Common myeloid progenitor, CD34-positive (primary cell): ENCODE measurements around the gene ABCC12.

Experiments
- CTCF ChIA-PET: fragments of 350-600 bp; sonication (Branson Sonifier 250); formaldehyde crosslinking; loops from one replicate; lab custom pipeline; 2021; ENCODE audit warnings: antibody characterized with exemption; lab: Charles Lee
- POLR2A ChIA-PET: fragments of 350-600 bp; sonication (Branson Sonifier 250); formaldehyde crosslinking; loops from one replicate; lab custom pipeline; 2021; ENCODE audit warnings: antibody characterized with exemption; lab: Charles Lee
- DNase-seq, 3 donors: peaks; one replicate each; pipeline versions ENCODE4 v3.0.0 to v3.0.0-alpha.2; 2013
- H3K27ac ChIP-seq, 2 experiments: 1 replicate in 1 of 2; 2 replicates in 1 of 2; pipeline ENCODE4 v1.7.0; 2013; ENCODE audit warnings: inconsistent platforms in 2 of 2, low read length in 2 of 2, mild to moderate bottlenecking in 2 of 2, low read depth in 1 of 2, moderate library complexity in 1 of 2; ENCODE audit not compliant: severe bottlenecking in 2 of 2, insufficient read depth in 1 of 2, poor library complexity in 1 of 2
- H3K27me3 ChIP-seq, 5 experiments: replicated peaks in 2 of 5; 1 replicate in 3 of 5; 2 replicates in 2 of 5; pipeline versions ENCODE4 v1.6.1 to v1.7.0; 2013; ENCODE audit warnings: low read length in 4 of 5, mild to moderate bottlenecking in 2 of 5, moderate library complexity in 2 of 5, inconsistent platforms in 1 of 5; ENCODE audit not compliant: insufficient read depth in 5 of 5, control insufficient read depth in 4 of 5
- H3K36me3 ChIP-seq, 4 experiments: 1 replicate in 2 of 4; 2 replicates in 2 of 4; pipeline versions ENCODE4 v1.6.1 to v1.7.0; 2013; ENCODE audit warnings: low read length in 3 of 4, control low read depth in 1 of 4, mild to moderate bottlenecking in 1 of 4; ENCODE audit not compliant: control insufficient read depth in 4 of 4, insufficient read depth in 4 of 4
- H3K4me1 ChIP-seq, 4 experiments: 1 replicate in 3 of 4; 2 replicates in 1 of 4; pipeline versions ENCODE4 v1.6.1 to v1.7.1; 2013; ENCODE audit warnings: low read length in 3 of 4, mild to moderate bottlenecking in 3 of 4, control low read depth in 1 of 4, inconsistent platforms in 1 of 4, moderate library complexity in 1 of 4; ENCODE audit not compliant: control insufficient read depth in 4 of 4, insufficient read depth in 4 of 4; ENCODE audit errors: control extremely low read depth in 1 of 4
- H3K4me3 ChIP-seq, 7 experiments: 1 replicate in 4 of 7; 2 replicates in 3 of 7; pipeline versions ENCODE4 v1.5.1 to v1.7.0; 2013; ENCODE audit warnings: mild to moderate bottlenecking in 7 of 7, low read length in 6 of 7, moderate library complexity in 6 of 7, inconsistent platforms in 2 of 7, low read depth in 2 of 7, control low read depth in 1 of 7; ENCODE audit not compliant: insufficient read depth in 4 of 7, control insufficient read depth in 1 of 7; ENCODE audit errors: extremely low read depth in 1 of 7
- H3K9me3 ChIP-seq, 5 experiments: 1 replicate in 4 of 5; 2 replicates in 1 of 5; pipeline versions ENCODE4 v1.6.1 to v1.7.1; 2013; ENCODE audit warnings: low read length in 4 of 5, mild to moderate bottlenecking in 2 of 5, inconsistent platforms in 1 of 5, low read depth in 1 of 5, moderate library complexity in 1 of 5; ENCODE audit not compliant: control insufficient read depth in 4 of 5, insufficient read depth in 2 of 5; ENCODE audit errors: control extremely low read depth in 1 of 5
- WGBS: methylation state at CpG from one replicate; pipeline ENCODE4 v1.1.5; 2013; ENCODE audit not compliant: insufficient coverage; 5-methylcytosine and 5-hydroxymethylcytosine counted together

ABCC12 gene

GRCh38 chr16:48146131-48146530 is 9.7 kb downstream of the ABCC12 start:
- Histone ChIP-seq H3K4me3 (no peak overlapping the region), H3K4me1 (no peaks in the 10 kb centered on the region), H3K27ac (no peak overlapping the region), H3K27me3 (peaks cover 0 to 5% (median 3%) of the 10 kb centered on the region in 5 experiments), H3K9me3 (peaks cover 0 to 10% (median 0%) of the 10 kb centered on the region in 5 experiments), H3K36me3 (no peaks in the 10 kb centered on the region)
- no peak for DNase-seq
- ChIA-PET CTCF (interaction anchor here (1.3 kb wide), 1 partner anchor 10 kb away, joined by 4 read pairs; the partner anchor contains the start of gene ABCC12), POLR2A (no interaction called here)
- WGBS, result 96% methylated on average over 7 of the region's 7 CpGs

DNA sequence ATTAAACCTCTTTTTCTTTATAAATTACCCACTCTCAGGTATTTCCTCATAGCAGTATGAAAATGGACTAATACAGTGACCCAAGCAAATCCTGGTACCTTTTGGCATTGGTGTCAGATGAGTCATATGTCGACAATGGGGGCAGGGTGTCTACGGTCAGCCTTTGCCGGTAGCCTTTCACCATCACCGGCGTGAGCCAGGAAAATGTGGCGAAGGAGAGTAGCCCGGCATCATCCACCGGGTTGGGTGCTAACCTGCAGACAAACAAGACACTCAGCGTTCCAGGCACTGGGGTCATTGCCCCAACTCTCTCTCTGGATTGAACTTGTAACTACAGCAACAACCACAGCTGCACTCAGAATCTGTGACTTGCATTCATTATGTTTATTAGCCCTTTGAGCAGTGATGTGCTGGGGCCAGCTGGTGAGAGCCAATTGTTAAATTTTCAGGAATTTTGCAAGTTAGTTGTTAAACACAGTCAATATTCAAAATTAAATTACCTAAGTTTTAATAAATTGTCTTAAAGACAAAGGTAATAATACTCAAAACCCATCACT is 11.9 kb downstream of the ABCC12 start:
- Histone ChIP-seq H3K27me3 (peaks cover 0 to 10% (median 4%) of the 10 kb centered on the region in 5 experiments), H3K4me3 (no peak overlapping the region), H3K27ac (no peak overlapping the region), H3K4me1 (no peaks in the 10 kb centered on the region), H3K9me3 (peaks cover 0 to 4% (median 0%) of the 10 kb centered on the region in 5 experiments), H3K36me3 (no peaks in the 10 kb centered on the region)
- CTCF ChIA-PET, result no interaction called here
- POLR2A ChIA-PET, result no interaction called here
- DNase-seq, result no peak
- WGBS, result 97% methylated on average over 9 of the region's 9 CpGs

DNA sequence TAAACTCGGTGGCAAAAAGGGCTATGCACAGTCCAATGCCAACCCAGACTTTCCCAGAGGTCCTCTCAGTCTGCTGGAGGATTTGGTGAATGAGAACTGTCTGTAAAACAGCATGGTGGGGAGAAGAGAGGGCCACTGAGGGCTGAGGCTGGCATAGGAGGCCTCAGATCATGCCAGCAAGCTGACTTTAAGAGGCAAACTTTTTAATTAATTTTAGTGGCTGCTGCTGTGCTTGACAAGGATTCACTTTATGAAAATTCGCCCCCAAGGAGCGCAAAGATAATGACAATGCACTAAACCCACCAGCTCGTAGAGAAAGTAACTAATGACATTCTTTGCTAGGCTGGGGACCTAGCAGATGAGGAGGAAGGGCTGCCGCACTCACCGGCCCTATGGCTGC is 15.0 kb downstream of the ABCC12 start:
- H3K36me3 ChIP-seq, result no peaks in the 10 kb centered on the region
- WGBS, result 98% methylated on average over 6 of the region's 6 CpGs
- no peak overlapping the region for H3K27ac ChIP-seq
- no peak for DNase-seq
- H3K4me1 ChIP-seq, result no peaks in the 10 kb centered on the region
- no peak overlapping the region for H3K4me3 ChIP-seq
- ChIA-PET POLR2A (no interaction called here), CTCF (no interaction called here)
- peaks cover 0 to 16% (median 4%) of the 10 kb centered on the region in 5 experiments for H3K27me3 ChIP-seq
- no peaks in the 10 kb centered on the region for H3K9me3 ChIP-seq

DNA sequence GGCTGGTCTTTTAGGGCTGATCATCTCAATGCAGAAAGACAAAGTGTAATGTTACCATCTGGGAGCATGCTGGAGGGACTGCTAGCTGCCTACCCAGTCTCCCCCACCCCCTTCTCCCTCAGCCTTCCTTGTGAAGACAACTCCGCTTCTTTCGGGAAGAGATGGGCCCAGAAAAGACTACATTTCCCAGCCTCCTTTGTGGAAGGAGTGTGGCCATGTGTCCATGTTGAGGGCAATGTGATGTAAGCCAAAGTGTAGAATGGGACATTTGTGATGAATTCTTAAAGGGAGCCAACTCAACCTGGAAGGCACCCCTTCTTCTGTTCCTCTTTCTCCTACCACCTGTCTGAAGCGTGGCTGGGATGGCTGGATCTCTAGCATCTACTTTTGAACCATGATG is 16.3 kb downstream of the ABCC12 start:
- Histone ChIP-seq H3K36me3 (no peaks in the 10 kb centered on the region), H3K4me3 (no peak overlapping the region), H3K4me1 (no peaks in the 10 kb centered on the region), H3K9me3 (no peaks in the 10 kb centered on the region), H3K27ac (no peak overlapping the region), H3K27me3 (peaks cover 0 to 12% (median 4%) of the 10 kb centered on the region in 5 experiments)
- WGBS, result no CpG with 5 or more reads among the region's 3 CpGs
- CTCF ChIA-PET, result no interaction called here
- DNase-seq, result no peak
- POLR2A ChIA-PET, result no interaction called here

DNA sequence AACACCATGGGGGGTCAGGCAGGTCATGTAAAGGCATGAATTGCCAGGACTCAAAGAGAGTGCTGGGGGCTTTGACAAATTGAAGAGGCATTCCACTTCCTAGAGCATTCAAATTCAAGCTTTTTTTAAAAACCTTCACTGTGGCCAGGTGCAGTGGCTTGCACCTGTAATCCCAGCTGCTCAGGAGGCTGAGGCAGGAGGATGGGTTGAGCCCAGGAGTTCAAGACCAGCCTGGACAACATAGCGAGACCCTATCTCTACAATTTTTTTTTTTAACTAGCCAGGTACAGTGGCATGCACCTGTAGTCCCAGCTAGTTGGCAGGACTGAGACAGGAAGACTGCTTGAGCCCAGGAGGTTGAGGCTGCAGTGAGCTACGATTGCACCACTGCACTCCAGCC is 17.2 kb downstream of the ABCC12 start:
- H3K36me3 ChIP-seq, result no peaks in the 10 kb centered on the region

DNA sequence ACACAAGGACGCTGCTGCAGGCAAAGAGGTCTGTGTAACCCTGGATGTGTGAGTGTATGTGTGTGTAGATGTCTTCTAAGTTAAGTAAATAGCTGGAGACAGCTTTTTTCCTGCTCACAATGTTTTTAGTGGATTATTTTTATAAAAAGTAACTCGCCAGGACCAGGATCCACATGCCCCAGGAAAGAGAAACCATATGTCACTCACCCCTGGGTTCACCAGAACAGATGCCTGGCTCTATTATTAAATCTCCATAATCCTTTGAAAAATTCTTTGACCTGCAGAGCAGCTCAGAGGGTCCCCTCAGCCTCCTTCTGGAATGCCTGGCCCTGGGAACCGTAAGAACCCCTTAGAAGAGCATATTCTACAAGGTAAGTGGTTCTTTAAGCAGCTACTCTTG is 18.0 kb downstream of the ABCC12 start:
- H3K4me3 ChIP-seq, result no peak overlapping the region
- WGBS, result 100% methylated on average over 1 of the region's 3 CpGs
- no peaks in the 10 kb centered on the region for H3K9me3 ChIP-seq
- ChIA-PET CTCF (no interaction called here), POLR2A (no interaction called here)
- no peak overlapping the region for H3K27ac ChIP-seq
- no peak for DNase-seq
- no peaks in the 10 kb centered on the region for H3K4me1 ChIP-seq
- H3K36me3 ChIP-seq, result no peaks in the 10 kb centered on the region
- peaks cover 0 to 10% (median under 1%) of the 10 kb centered on the region in 5 experiments for H3K27me3 ChIP-seq

More for the DNA sequence above, 17.2 kb downstream of the ABCC12 start:
- CTCF ChIA-PET, result no interaction called here
- H3K4me1 ChIP-seq, result no peaks in the 10 kb centered on the region
- no peaks in the 10 kb centered on the region for H3K9me3 ChIP-seq
- no peak overlapping the region for H3K4me3 ChIP-seq
- POLR2A ChIA-PET, result no interaction called here
- no peak overlapping the region for H3K27ac ChIP-seq
- no peak for DNase-seq
- H3K27me3 ChIP-seq, result peaks cover 0 to 10% (median 4%) of the 10 kb centered on the region in 5 experiments
- WGBS, result 100% methylated on average over 1 of the region's 2 CpGs

- Histone ChIP-seq H3K36me3 (no peaks in the 10 kb centered on the region), H3K4me1 (no peaks in the 10 kb centered on the region), H3K27ac (no peak overlapping the region), H3K4me3 (no peak overlapping the region), H3K27me3 (peaks cover 0 to 10% (median 0%) of the 10 kb centered on the region in 5 experiments), H3K9me3 (no peaks in the 10 kb centered on the region)
- ChIA-PET POLR2A (no interaction called here), CTCF (no interaction called here)
- no peak for DNase-seq
- 65% methylated on average over 5 of the region's 9 CpGs for WGBS
These were observed 19.0 kb downstream of the ABCC12 start for GRCh38 chr16:48136547-48137360.
